A549 (cell line): Measurements from ENCODE around the gene FRMD3. TPM values are rescaled to one million over a fixed set of nuclear protein-coding genes. Genes with fewer than 3 reads are reported as not detected.

Source experiments
- ATAC-seq, 2 experiments: fragments of 200-7000 bp in 1 of 2; fragments of >200 bp in 1 of 2; cut with Nextera tagmentation in 1 of 2; cut with Tn5 transposase in 1 of 2; 3 replicates each; pipeline versions ENCODE4 v1.8.0 to v1.9.1; 2018 to 2020; ENCODE audit warnings: mild to moderate bottlenecking in 1 of 2, moderate library complexity in 1 of 2
- CTCF ChIA-PET: fragments of 300-600 bp; sonication (Branson Sonifier 250); formaldehyde crosslinking; extraction: SDS; loops from one replicate; lab custom pipeline; 2021; ENCODE audit warnings: antibody characterized with exemption, inconsistent platforms; lab: Yijun Ruan, JAX
- POLR2A ChIA-PET: fragments of 350-600 bp; formaldehyde crosslinking; extraction: SDS; loops from one replicate; lab custom pipeline; 2021; ENCODE audit warnings: antibody characterized with exemption, inconsistent platforms; lab: Yijun Ruan, JAX
- DNase-seq, 2 experiments: peaks; one replicate each; pipeline versions ENCODE4 v3.0.0 to v3.0.0-alpha.2; 2011 to 2016; ENCODE audit warnings: low read depth in 1 of 2, low spot score in 1 of 2
- FAIRE-seq: peaks from 2 replicates; lab custom pipeline; 2011; peaks lifted over from hg19 to GRCh38; lab: Jason Lieb, UNC
- H3K27ac ChIP-seq, 2 experiments: fragments of >200 bp; sonication (Bioruptor Twin); formaldehyde crosslinking; 3 replicates each; pipeline ENCODE4 v1.5.1; 2016 to 2017
- H3K4me1 ChIP-seq: fragments of >200 bp; sonication (Bioruptor Twin); formaldehyde crosslinking; 3 replicates; pipeline ENCODE4 v1.6.1; 2016
- H3K4me2 ChIP-seq: fragments of >200 bp; sonication (Bioruptor Twin); formaldehyde crosslinking; 3 replicates; pipeline ENCODE4 v1.6.1; 2016
- H3K4me3 ChIP-seq: fragments of >200 bp; sonication (Bioruptor Twin); formaldehyde crosslinking; 3 replicates; pipeline ENCODE4 v1.5.1; 2016
- H3K9me3 ChIP-seq: fragments of >200 bp; sonication (Bioruptor Twin); formaldehyde crosslinking; 3 replicates; pipeline ENCODE4 v1.6.1; 2016
- CBX8 ChIP-seq: fragments of 200-600 bp; sonication (generic); IDR thresholded peaks from 2 replicates; pipeline ENCODE4 v1.6.1; 2016
- CEBPB ChIP-seq, 2 experiments: fragments of >200 bp in 1 of 2; sonication (Bioruptor Twin) in 1 of 2; formaldehyde crosslinking in 1 of 2; IDR thresholded peaks; 2 replicates each; pipeline ENCODE4 v1.6.1; 2012 to 2016
- CHD4 ChIP-seq: fragments of 200-600 bp; sonication (generic); IDR thresholded peaks from 2 replicates; pipeline ENCODE4 v1.6.1; 2016; ENCODE audit warnings: antibody characterized with exemption, mild to moderate bottlenecking, borderline replicate concordance
- EP300 ChIP-seq, 2 experiments: fragments of >200 bp; sonication (Bioruptor Twin); formaldehyde crosslinking; IDR thresholded peaks; 2 replicates in 1 of 2; 3 replicates in 1 of 2; pipeline ENCODE4 v1.6.1; 2016 to 2017
- ESRRA ChIP-seq: fragments of 150-350 bp; IDR thresholded peaks from 2 replicates; pipeline ENCODE4 v1.6.1; 2014; ENCODE audit warnings: mild to moderate bottlenecking, low read length, borderline replicate concordance
- FOSL2 ChIP-seq, 2 experiments: fragments of 450-650 bp in 1 of 2; fragments of >200 bp in 1 of 2; sonication (Bioruptor Twin) in 1 of 2; formaldehyde crosslinking; IDR thresholded peaks; 2 replicates each; pipeline versions ENCODE4 v1.5.0 to v1.6.1; 2016 to 2020; ENCODE audit warnings: mild to moderate bottlenecking in 1 of 2, moderate library complexity in 1 of 2
- GATA3 ChIP-seq: IDR thresholded peaks from 2 replicates; pipeline ENCODE4 v1.6.1; 2012; ENCODE audit warnings: borderline replicate concordance
- HDAC2 ChIP-seq: fragments of 200-600 bp; sonication (generic); IDR thresholded peaks from 2 replicates; pipeline ENCODE4 v1.6.1; 2016
- HOXB5 ChIP-seq: fragments of 250-450 bp; sonication (Bioruptor Pico); IDR thresholded peaks from 2 replicates; pipeline ENCODE4 v1.5.0; 2020; ENCODE audit warnings: mild to moderate bottlenecking, moderate library complexity
- KDM1A ChIP-seq: fragments of 200-600 bp; sonication (generic); IDR thresholded peaks from 2 replicates; pipeline ENCODE4 v1.6.1; 2016; ENCODE audit warnings: low read depth, mild to moderate bottlenecking
- MYC ChIP-seq: IDR thresholded peaks from 2 replicates; pipeline ENCODE4 v1.6.1; 2012; ENCODE audit warnings: mild to moderate bottlenecking, inconsistent platforms, low read length, improper control_type of control experiment, borderline replicate concordance
- POLR2AphosphoS2 ChIP-seq: conservative IDR thresholded peaks from 2 replicates; pipeline ENCODE4 v1.6.1; 2012; ENCODE audit warnings: low read length, improper control_type of control experiment, inconsistent platforms
- RNF2 ChIP-seq: fragments of 200-600 bp; sonication (generic); IDR thresholded peaks from 2 replicates; pipeline ENCODE4 v1.6.1; 2016; ENCODE audit warnings: low read depth, mild to moderate bottlenecking, antibody characterized with exemption, moderate library complexity, borderline replicate concordance
- ZC3H11A ChIP-seq: fragments of 450-650 bp; IDR thresholded peaks from 2 replicates; pipeline ENCODE4 v1.6.1; 2014; ENCODE audit warnings: antibody characterized with exemption, mild to moderate bottlenecking
- ZFP36 ChIP-seq: fragments of 450-650 bp; IDR thresholded peaks from 2 replicates; pipeline ENCODE4 v1.6.1; 2014; ENCODE audit warnings: borderline replicate concordance; ENCODE audit not compliant: partially characterized antibody
- WGBS: methylation state at CpG from one replicate; pipeline ENCODE4 v1.1.6; 2017; ENCODE audit errors: missing lambda C conversion rate; 5-methylcytosine and 5-hydroxymethylcytosine counted together
- polyA plus RNA-seq, 4 experiments: library from polyadenylated mRNA; depleted of rRNA in 3 of 4; stranded (reverse); fragments of >200 nt; fragmentation: RNase III in 1 of 4; extraction: RNeasy Plus Mini Kit Qiagen cat#74134 plus additional on column Dnase treatment in 1 of 4; gene quantifications; 2 replicates in 3 of 4; 3 replicates in 1 of 4; pipeline ENCODE4 v1.2.3, GENCODE V29; 2011 to 2017
- TF ChIP-seq, protein P1 (sequence below): IDR thresholded peaks from 2 replicates; pipeline ENCODE4 v1.6.1; 2012
- TF ChIP-seq, protein P2 (sequence below): fragments of >200 bp; sonication (Bioruptor Twin); formaldehyde crosslinking; IDR thresholded peaks from 2 replicates; pipeline ENCODE4 v1.6.1; 2016
- TF ChIP-seq, protein P3 (sequence below): fragments of >200 bp; sonication (Bioruptor Twin); formaldehyde crosslinking; IDR thresholded peaks from 3 replicates; pipeline ENCODE4 v1.5.1; 2016
- TF ChIP-seq, protein P4 (sequence below): fragments of 250-450 bp; sonication (Bioruptor Pico); IDR thresholded peaks from 2 replicates; pipeline ENCODE4 v1.5.0; 2021; ENCODE audit warnings: mild to moderate bottlenecking, moderate library complexity, borderline replicate concordance
- TF ChIP-seq, protein P5 (sequence below): fragments of 450-650 bp; IDR thresholded peaks from 2 replicates; pipeline ENCODE4 v1.6.1; 2014; ENCODE audit warnings: antibody characterized with exemption
- TF ChIP-seq, protein P6 (sequence below): IDR thresholded peaks from 2 replicates; pipeline ENCODE4 v1.6.1; 2012; ENCODE audit warnings: low read depth, borderline replicate concordance

FRMD3 gene
- polyA plus RNA-seq, 2 of the 4 experiments (the other 2 are of a cell fraction), result 1.7 to 3.3 TPM

DNA sequence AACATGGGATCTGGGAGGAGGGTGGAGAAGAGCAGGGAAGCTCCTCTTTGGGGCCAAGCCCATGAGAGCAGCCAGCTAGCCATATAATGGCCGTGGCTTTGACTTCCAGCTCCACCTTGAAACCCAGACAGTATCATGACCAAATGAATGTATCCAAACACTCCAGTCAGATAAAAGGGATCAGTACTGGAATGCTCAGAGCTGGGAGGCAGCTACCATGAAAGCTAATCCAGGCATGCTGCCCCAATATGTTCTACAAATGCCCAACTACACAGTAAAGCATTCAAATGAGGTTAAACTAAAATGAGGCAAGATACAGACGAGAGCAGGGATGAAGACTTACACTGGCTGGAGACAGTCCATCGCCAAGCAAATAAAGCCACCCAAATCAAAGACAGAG lies 69.4 kb downstream of the FRMD3 start:
- H3K4me2 ChIP-seq, result no peak overlapping the region
- no peak for FAIRE-seq
- H3K9me3 ChIP-seq, result no peaks in the 10 kb centered on the region
- no peak for ATAC-seq
- ChIA-PET POLR2A (no interaction called here), CTCF (interaction anchor here (0.6 kb wide), 1 partner anchor 1212 kb away, joined by 4 read pairs; no protein-coding TSS in a partner anchor)
- H3K4me3 ChIP-seq, result no peak overlapping the region
- WGBS, result 80% methylated on average over 3 of the region's 3 CpGs
- DNase-seq, result no peak
- H3K27ac ChIP-seq, result no peak overlapping the region; a peak in 1 of 6 replicates
- no peak for TF ChIP-seq CBX8
- TF ChIP-seq, protein P1, sequence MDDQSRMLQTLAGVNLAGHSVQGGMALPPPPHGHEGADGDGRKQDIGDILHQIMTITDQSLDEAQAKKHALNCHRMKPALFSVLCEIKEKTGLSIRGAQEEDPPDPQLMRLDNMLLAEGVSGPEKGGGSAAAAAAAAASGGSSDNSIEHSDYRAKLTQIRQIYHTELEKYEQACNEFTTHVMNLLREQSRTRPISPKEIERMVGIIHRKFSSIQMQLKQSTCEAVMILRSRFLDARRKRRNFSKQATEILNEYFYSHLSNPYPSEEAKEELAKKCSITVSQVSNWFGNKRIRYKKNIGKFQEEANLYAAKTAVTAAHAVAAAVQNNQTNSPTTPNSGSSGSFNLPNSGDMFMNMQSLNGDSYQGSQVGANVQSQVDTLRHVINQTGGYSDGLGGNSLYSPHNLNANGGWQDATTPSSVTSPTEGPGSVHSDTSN, result no peak
- TF ChIP-seq, protein P2, sequence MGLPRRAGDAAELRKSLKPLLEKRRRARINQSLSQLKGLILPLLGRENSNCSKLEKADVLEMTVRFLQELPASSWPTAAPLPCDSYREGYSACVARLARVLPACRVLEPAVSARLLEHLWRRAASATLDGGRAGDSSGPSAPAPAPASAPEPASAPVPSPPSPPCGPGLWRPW, result no peak
- no peak for TF ChIP-seq POLR2AphosphoS2
- TF ChIP-seq KDM1A, result no peak
- TF ChIP-seq, protein P3, sequence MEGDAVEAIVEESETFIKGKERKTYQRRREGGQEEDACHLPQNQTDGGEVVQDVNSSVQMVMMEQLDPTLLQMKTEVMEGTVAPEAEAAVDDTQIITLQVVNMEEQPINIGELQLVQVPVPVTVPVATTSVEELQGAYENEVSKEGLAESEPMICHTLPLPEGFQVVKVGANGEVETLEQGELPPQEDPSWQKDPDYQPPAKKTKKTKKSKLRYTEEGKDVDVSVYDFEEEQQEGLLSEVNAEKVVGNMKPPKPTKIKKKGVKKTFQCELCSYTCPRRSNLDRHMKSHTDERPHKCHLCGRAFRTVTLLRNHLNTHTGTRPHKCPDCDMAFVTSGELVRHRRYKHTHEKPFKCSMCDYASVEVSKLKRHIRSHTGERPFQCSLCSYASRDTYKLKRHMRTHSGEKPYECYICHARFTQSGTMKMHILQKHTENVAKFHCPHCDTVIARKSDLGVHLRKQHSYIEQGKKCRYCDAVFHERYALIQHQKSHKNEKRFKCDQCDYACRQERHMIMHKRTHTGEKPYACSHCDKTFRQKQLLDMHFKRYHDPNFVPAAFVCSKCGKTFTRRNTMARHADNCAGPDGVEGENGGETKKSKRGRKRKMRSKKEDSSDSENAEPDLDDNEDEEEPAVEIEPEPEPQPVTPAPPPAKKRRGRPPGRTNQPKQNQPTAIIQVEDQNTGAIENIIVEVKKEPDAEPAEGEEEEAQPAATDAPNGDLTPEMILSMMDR, result no peak
- TF ChIP-seq, protein P4, sequence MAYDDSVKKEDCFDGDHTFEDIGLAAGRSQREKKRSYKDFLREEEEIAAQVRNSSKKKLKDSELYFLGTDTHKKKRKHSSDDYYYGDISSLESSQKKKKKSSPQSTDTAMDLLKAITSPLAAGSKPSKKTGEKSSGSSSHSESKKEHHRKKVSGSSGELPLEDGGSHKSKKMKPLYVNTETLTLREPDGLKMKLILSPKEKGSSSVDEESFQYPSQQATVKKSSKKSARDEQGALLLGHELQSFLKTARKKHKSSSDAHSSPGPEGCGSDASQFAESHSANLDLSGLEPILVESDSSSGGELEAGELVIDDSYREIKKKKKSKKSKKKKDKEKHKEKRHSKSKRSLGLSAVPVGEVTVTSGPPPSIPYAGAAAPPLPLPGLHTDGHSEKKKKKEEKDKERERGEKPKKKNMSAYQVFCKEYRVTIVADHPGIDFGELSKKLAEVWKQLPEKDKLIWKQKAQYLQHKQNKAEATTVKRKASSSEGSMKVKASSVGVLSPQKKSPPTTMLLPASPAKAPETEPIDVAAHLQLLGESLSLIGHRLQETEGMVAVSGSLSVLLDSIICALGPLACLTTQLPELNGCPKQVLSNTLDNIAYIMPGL (CRISPR knock-in tag), result no peak
- H3K4me1 ChIP-seq, result peaks cover 36% of the 10 kb centered on the region

DNA sequence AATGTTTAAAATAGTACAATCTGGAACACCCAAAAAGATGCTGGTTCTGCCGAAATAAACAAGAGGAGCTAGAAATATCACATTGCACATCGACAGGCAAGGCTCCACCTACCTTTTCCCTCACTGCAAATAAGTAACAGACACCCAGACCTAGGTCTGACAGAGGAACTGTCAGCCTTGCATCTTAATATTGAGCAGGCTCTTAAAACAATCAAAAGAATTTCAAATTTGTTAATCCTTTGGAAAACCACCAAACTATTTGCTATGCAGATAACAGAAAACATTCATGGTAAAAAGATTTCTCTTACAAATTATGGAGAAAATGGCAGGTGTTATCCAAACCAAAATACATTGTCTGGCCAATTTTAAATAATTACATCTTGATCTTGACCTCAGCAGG lies 71.3 kb downstream of the FRMD3 start:
- Histone ChIP-seq H3K9me3 (no peaks in the 10 kb centered on the region), H3K4me1 (peaks cover 21% of the 10 kb centered on the region), H3K4me2 (no peak overlapping the region), H3K4me3 (no peak overlapping the region), H3K27ac (no peak overlapping the region)
- no peak for FAIRE-seq
- ATAC-seq, result no peak; a peak in 1 of 6 replicates
- TF ChIP-seq EP300 (IDR thresholded peaks at IDR 0.05) (no peak), FOSL2 (IDR thresholded peaks at IDR 0.05) (no peak), FOSL2 (CRISPR knock-in tag; IDR thresholded peaks at IDR 0.05) (no peak), MYC (no peak), CEBPB (IDR thresholded peaks at IDR 0.05) (no peak), CHD4 (no peak), GATA3 (no peak), HOXB5 (no peak), RNF2 (no peak), ESRRA (no peak), ZFP36 (no peak), HDAC2 (no peak), ZC3H11A (no peak)
- TF ChIP-seq, protein P5, sequence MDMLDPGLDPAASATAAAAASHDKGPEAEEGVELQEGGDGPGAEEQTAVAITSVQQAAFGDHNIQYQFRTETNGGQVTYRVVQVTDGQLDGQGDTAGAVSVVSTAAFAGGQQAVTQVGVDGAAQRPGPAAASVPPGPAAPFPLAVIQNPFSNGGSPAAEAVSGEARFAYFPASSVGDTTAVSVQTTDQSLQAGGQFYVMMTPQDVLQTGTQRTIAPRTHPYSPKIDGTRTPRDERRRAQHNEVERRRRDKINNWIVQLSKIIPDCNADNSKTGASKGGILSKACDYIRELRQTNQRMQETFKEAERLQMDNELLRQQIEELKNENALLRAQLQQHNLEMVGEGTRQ, result no peak
- TF ChIP-seq, protein P6, sequence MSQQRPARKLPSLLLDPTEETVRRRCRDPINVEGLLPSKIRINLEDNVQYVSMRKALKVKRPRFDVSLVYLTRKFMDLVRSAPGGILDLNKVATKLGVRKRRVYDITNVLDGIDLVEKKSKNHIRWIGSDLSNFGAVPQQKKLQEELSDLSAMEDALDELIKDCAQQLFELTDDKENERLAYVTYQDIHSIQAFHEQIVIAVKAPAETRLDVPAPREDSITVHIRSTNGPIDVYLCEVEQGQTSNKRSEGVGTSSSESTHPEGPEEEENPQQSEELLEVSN, result no peak
- ChIA-PET POLR2A (no interaction called here), CTCF (interaction anchor here (1.5 kb wide), 1 partner anchor 18 kb away, joined by 4 read pairs; no protein-coding TSS in a partner anchor)
- DNase-seq, result no peak
- WGBS, result 30% methylated on average over 2 of the region's 2 CpGs
